ENCODE results near the gene BSG.
A peak's percentile ranks its signal among the peaks of the same experiment; 100 is the strongest.

- TF ChIP-seq CTCF (IDR thresholded peaks at IDR 0.05; ENCODE audit: low read depth, low read length): 0 out of 2 replicates have a peak, but pooled peaks have one; percentile 4
- no peak for TF ChIP-seq EZH2phosphoT487 (IDR thresholded peaks at IDR 0.05; ENCODE audit: low read depth)
Observed at GRCh38 chr19:577439-578392, 5.3 kb downstream of the BSG start.

Measured in OCI-LY3 (cell line).